ENCODE results near the gene CCDC121.

The CCDC121 gene

DNA sequence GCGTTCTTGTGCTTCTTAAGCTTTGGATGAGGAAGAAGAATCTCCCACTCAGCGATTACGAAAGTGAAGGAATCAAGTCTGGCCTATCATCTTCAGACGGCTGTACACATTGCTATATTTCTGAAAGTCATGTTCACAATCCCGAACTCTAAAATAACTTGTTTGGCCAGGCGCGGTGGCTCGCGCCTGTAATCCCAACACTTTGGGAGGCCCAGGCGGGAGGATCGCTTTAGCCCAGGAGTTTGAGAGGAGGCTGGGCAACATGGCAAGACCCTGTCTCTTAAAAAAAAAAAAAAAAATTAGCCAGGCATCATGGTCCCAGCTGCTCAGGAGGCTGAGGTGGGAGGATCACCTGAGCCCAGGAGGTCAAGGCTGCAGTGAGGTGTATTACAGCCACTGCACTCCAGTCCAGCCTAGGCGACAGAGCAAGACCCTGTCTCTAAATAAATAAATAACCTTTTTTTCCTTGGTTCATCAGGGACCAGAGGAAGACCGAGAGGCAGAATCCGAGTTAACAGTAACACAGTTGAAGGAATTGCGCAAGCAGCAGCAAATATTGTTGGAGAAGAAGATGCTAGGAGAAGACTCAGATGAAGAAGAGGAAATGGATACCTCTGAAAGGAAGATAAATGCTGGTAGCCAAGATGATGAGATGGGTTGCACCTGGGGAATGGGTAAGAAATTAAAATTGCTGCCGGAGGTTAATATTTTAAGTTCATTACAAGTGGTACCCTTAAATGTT is 36.0 kb upstream of the CCDC121 start:
- Histone ChIP-seq H3K36me3 (ENCODE audit: control insufficient read depth in 2 of 2, insufficient read depth in 1 of 2, low read length in 2 of 2) (peaks cover 43 to 55% of the 10 kb centered on the region in 2 experiments), H3K9me3 (ENCODE audit: control insufficient read depth, insufficient read depth, low read depth, low read length) (no peaks in the 10 kb centered on the region), H3K27ac (ENCODE audit: extremely low read depth, low read depth, low read length) (no peak overlapping the region; the same call in 1 of the 2 replicates), H3K4me3 (ENCODE audit: low read depth, low read length) (peak overlapping the region; percentile 78), H3K4me1 (ENCODE audit: control insufficient read depth, insufficient read depth, low read length) (peaks cover 7% of the 10 kb centered on the region; the same call in 1 of the 2 replicates)
- no peak for TF ChIP-seq ZNF776 (tag by site-specific recombination; IDR thresholded peaks at IDR 0.05; ENCODE audit: borderline replicate concordance)
- TF ChIP-seq ZFP69B (tag by site-specific recombination; IDR thresholded peaks at IDR 0.05): no peak
- no peak for TF ChIP-seq ZNF140 (tag by site-specific recombination; IDR thresholded peaks at IDR 0.05)
- TF ChIP-seq ZNF426 (tag by site-specific recombination; IDR thresholded peaks at IDR 0.05): no peak
- no peak for TF ChIP-seq ZNF133 (tag by site-specific recombination; IDR thresholded peaks at IDR 0.05)
- no peak for TF ChIP-seq ZNF549 (tag by site-specific recombination; IDR thresholded peaks at IDR 0.05)
- TF ChIP-seq ZNF548 (tag by site-specific recombination; IDR thresholded peaks at IDR 0.05): no peak
- no peak for TF ChIP-seq ZNF623 (tag by site-specific recombination; IDR thresholded peaks at IDR 0.05)
- TF ChIP-seq ZNF24 (tag by site-specific recombination; IDR thresholded peaks at IDR 0.05): no peak
- TF ChIP-seq ZNF274 (IDR thresholded peaks at IDR 0.05; ENCODE audit: low read length): no peak
- no peak for TF ChIP-seq ZNF274 (tag by site-specific recombination; IDR thresholded peaks at IDR 0.05; ENCODE audit: borderline replicate concordance)
- POLR2A ChIA-PET: interaction anchor here (1.6 to 1.7 kb wide), 2 partner anchors 9 to 82 kb away, joined by 6 to 7 read pairs; partner anchors contain the start of gene ZNF512
- CTCF ChIA-PET: interaction anchor here (0.6 to 5.0 kb wide), 4 partner anchors 8 to 19 kb away, joined by 4 to 61 read pairs (median 16); no protein-coding TSS in a partner anchor

DNA sequence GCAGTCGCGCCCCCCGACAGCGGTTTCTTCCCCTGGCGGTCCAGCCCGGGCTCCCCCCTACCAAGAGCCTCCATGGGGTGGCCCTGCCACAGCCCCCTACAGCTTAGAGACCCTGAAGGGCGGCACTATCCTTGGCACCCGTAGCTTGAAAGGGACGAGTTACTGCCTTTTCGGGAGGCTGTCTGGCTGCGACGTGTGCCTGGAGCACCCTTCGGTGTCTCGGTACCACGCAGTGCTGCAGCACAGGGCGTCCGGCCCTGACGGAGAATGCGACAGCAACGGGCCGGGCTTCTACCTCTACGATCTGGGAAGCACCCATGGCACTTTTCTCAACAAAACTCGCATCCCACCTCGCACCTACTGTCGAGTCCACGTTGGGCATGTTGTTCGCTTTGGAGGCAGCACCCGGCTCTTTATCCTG is 35.4 kb upstream of the CCDC121 start:
- Histone ChIP-seq H3K4me3 (ENCODE audit: low read depth, low read length) (peak overlapping the region; percentile 78), H3K4me1 (ENCODE audit: control insufficient read depth, insufficient read depth, low read length) (peaks cover 7% of the 10 kb centered on the region; the same call in 1 of the 2 replicates), H3K36me3 (ENCODE audit: control insufficient read depth in 2 of 2, insufficient read depth in 1 of 2, low read length in 2 of 2) (peaks cover 43 to 56% of the 10 kb centered on the region in 2 experiments), H3K27ac (ENCODE audit: extremely low read depth, low read depth, low read length) (peak overlapping the region; percentile 72; the same call in 1 of the 2 replicates), H3K9me3 (ENCODE audit: control insufficient read depth, insufficient read depth, low read depth, low read length) (no peaks in the 10 kb centered on the region)
- POLR2A ChIA-PET: interaction anchor here (0.7 to 1.7 kb wide), 8 partner anchors 9 to 255 kb away, joined by 3 to 14 read pairs (median 6); partner anchors contain the start of genes CCDC121, GPN1, PPM1G and ZNF512
- 0 out of 2 replicates have a peak, but pooled peaks have one; percentile 16 for TF ChIP-seq ZNF777 (tag by site-specific recombination; IDR thresholded peaks at IDR 0.05; ENCODE audit: borderline replicate concordance)
- TF ChIP-seq GLIS1 (tag by site-specific recombination; IDR thresholded peaks at IDR 0.05): peak; percentile 47
- TF ChIP-seq ZNF701 (tag by site-specific recombination; IDR thresholded peaks at IDR 0.05): no peak
- peak; percentile 33 for TF ChIP-seq ZIC2 (tag by site-specific recombination; IDR thresholded peaks at IDR 0.05)
- CTCF ChIA-PET: interaction anchor here (0.6 to 3.6 kb wide), 3 partner anchors 9 to 19 kb away, joined by 3 to 28 read pairs (median 4); no protein-coding TSS in a partner anchor

DNA sequence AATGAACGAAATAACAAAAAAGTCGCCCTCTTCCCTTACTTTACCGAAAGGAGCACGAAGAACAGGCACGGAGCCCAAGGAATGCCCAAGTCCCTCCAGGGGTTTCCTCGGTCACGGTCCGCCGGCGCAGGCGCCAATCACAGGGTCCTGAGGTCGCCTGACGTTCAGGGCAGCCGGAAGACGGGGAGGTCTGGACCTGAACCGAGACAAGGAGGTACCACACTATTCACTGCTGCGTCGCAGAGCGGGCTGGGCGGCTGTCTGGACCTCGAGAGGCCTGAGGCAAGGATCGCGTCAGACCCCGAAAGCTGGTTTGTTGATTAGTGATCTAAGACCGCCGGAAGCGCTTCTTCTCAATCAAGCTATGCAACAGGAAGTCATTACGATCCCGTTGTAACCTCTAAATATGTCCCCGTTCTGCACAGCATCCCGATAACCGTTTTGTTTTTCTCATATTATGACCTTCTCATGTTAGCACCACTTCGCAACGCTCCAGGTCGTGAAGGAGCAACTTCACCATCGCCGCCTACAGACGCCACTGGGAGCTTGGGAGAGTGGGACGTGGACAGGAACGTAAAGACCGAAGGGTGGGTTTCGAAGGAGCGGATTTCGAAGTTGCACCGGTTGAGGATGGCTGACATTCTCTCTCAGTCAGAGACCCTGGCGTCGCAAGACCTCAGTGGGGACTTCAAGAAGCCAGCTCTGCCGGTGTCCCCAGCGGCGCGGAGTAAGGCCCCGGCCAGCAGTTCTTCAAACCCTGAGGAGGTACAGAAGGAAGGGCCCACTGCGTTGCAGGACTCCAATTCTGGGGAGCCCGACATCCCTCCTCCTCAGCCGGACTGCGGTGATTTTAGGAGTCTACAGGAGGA is 34.7 kb upstream of the CCDC121 start, which contains the start of the genes SLC4A1AP and SUPT7L:
Gene SLC4A1AP (plus strand): TSS at position 605 of the 869 bp plus-strand sequence. CDS start 26 bp downstream, at position 631.
Gene SUPT7L (minus strand): TSS at position 330 of the 869 bp plus-strand sequence. CDS start 1,422 bp downstream, outside the sequence.
- CTCF ChIA-PET: interaction anchor here (1.0 to 3.6 kb wide), 2 partner anchors 14 to 19 kb away, joined by 3 to 28 read pairs; no protein-coding TSS in a partner anchor
- POLR2A ChIA-PET: interaction anchor here (0.6 to 1.7 kb wide), 12 partner anchors 8 to 307 kb away, joined by 3 to 14 read pairs (median 4); partner anchors contain the start of genes CCDC121, GPN1, GTF3C2 and NRBP1
- Histone ChIP-seq H3K9me3 (ENCODE audit: control insufficient read depth, insufficient read depth, low read depth, low read length) (no peaks in the 10 kb centered on the region), H3K4me3 (ENCODE audit: low read depth, low read length) (peak within 1 kb of the TSS; percentile 78), H3K4me1 (ENCODE audit: control insufficient read depth, insufficient read depth, low read length) (peaks cover 7% of the 10 kb centered on the region; the same call in 1 of the 2 replicates), H3K36me3 (ENCODE audit: control insufficient read depth in 2 of 2, insufficient read depth in 1 of 2, low read length in 2 of 2) (peaks cover 38 to 56% of the 10 kb centered on the region in 2 experiments), H3K27ac (ENCODE audit: extremely low read depth, low read depth, low read length) (peak within 1 kb of the TSS; percentile 72)
- TF ChIP-seq, protein P1, sequence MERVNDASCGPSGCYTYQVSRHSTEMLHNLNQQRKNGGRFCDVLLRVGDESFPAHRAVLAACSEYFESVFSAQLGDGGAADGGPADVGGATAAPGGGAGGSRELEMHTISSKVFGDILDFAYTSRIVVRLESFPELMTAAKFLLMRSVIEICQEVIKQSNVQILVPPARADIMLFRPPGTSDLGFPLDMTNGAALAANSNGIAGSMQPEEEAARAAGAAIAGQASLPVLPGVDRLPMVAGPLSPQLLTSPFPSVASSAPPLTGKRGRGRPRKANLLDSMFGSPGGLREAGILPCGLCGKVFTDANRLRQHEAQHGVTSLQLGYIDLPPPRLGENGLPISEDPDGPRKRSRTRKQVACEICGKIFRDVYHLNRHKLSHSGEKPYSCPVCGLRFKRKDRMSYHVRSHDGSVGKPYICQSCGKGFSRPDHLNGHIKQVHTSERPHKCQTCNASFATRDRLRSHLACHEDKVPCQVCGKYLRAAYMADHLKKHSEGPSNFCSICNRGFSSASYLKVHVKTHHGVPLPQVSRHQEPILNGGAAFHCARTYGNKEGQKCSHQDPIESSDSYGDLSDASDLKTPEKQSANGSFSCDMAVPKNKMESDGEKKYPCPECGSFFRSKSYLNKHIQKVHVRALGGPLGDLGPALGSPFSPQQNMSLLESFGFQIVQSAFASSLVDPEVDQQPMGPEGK (tag by site-specific recombination; IDR thresholded peaks at IDR 0.05): peak; percentile 23; the same call in 1 of the 2 replicates
- no peak for TF ChIP-seq ZNF791 (tag by site-specific recombination; IDR thresholded peaks at IDR 0.05)
- no peak for TF ChIP-seq ZNF530 (tag by site-specific recombination; IDR thresholded peaks at IDR 0.05; ENCODE audit: low read depth)
- TF ChIP-seq, protein P2, sequence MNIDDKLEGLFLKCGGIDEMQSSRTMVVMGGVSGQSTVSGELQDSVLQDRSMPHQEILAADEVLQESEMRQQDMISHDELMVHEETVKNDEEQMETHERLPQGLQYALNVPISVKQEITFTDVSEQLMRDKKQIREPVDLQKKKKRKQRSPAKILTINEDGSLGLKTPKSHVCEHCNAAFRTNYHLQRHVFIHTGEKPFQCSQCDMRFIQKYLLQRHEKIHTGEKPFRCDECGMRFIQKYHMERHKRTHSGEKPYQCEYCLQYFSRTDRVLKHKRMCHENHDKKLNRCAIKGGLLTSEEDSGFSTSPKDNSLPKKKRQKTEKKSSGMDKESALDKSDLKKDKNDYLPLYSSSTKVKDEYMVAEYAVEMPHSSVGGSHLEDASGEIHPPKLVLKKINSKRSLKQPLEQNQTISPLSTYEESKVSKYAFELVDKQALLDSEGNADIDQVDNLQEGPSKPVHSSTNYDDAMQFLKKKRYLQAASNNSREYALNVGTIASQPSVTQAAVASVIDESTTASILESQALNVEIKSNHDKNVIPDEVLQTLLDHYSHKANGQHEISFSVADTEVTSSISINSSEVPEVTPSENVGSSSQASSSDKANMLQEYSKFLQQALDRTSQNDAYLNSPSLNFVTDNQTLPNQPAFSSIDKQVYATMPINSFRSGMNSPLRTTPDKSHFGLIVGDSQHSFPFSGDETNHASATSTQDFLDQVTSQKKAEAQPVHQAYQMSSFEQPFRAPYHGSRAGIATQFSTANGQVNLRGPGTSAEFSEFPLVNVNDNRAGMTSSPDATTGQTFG (tag by site-specific recombination; IDR thresholded peaks at IDR 0.05; ENCODE audit: borderline replicate concordance): 0 out of 2 replicates have a peak, but pooled peaks have one; percentile 74
- peak; percentile 85 for TF ChIP-seq KLF8 (tag by site-specific recombination; IDR thresholded peaks at IDR 0.05)
- TF ChIP-seq, protein P3, sequence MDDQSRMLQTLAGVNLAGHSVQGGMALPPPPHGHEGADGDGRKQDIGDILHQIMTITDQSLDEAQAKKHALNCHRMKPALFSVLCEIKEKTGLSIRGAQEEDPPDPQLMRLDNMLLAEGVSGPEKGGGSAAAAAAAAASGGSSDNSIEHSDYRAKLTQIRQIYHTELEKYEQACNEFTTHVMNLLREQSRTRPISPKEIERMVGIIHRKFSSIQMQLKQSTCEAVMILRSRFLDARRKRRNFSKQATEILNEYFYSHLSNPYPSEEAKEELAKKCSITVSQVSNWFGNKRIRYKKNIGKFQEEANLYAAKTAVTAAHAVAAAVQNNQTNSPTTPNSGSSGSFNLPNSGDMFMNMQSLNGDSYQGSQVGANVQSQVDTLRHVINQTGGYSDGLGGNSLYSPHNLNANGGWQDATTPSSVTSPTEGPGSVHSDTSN (CRISPR knock-in tag; IDR thresholded peaks at IDR 0.05): peak; percentile 63
- TF ChIP-seq GLIS1 (tag by site-specific recombination; IDR thresholded peaks at IDR 0.05): no peak
- no peak for TF ChIP-seq ZNF658 (tag by site-specific recombination; IDR thresholded peaks at IDR 0.05)
- no peak; the same call in 1 of the 2 replicates for TF ChIP-seq ZNF585B (tag by site-specific recombination; IDR thresholded peaks at IDR 0.05)
